Measurements from ENCODE around the gene R3HDML.
A peak's percentile ranks its signal among the peaks of the same experiment; 100 is the strongest.
"Not testable (repeated sequence)": the region's sequence is repeated elsewhere in the genome, so short reads cannot be mapped to it uniquely, and the experiment has no call there.

R3HDML gene

GRCh38 chr20:44336725-44337380, at the start of gene R3HDML:
TSS of gene R3HDML (plus strand) at chr20:44337043. CDS start at chr20:44337158, 115 bp downstream.
- no peak for DNase-seq (ENCODE audit: low spot score)

DNA sequence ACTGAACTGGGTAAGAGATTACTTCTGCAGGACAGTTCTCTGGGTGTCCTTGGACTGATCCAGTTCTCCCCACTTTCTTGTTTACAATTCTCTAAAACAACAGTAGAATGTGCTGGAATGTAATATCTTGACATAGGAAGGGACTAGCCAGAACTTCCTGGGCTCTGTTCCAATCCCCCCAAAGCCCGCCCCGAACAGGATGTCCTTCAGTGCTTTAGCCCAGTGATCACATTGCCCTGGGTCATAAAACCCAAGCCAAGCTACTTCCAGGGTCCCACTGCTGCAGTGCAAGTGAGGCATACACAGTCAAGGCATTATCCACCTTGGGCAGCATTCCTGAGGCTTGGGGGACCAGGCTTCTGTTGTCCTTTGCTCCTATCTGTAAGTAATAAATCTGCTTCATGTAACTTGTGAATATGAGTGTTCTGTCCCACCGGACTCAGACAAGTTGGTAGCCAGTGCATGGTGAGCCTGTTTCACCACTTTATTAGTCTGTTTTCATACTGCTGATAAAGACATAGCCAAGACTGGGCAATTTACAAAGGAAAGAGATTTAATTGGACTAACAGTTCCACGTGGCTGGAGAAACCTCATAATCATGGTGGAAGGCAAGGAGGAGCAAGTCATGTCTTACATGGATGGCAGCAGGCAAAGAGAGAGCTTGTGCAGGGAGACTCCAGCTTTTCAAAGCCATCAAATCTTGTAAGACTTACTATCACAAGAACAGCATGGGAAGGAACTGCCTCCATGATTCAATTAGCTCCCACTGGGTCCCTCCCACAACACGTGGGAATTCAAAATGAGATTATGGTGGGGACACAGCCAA, 49.4 kb upstream of the R3HDML start:
- DNase-seq (ENCODE audit: low spot score) = no peak

DNA sequence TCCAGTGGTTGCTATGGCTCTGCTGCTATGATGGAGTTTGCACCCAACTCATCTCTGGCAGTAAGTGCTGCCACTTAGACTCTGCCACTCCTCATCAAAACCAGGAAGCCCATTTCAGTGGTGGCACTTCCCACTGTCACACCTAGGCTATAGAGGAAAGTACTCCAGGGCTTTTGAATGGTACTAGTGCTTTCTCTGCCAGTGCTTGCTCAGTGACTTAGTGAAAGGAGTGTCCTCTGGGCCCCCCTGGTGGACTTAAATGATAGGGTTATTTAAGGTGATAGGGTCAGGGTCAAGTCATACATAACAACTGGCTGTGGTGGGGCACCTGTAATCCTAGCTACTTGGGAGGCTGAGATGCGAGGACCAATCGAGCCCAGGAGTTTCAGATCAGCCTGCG, 48.6 kb upstream of the R3HDML start:
- no peak for DNase-seq (ENCODE audit: low spot score)

- no peak for DNase-seq (ENCODE audit: low spot score)
These were observed 45.1 kb upstream of the R3HDML start for GRCh38 chr20:44291754-44292153.

- DNase-seq (ENCODE audit: low spot score) = no peak
These were observed 40.8 kb upstream of the R3HDML start for GRCh38 chr20:44296011-44296410.

- DNase-seq (ENCODE audit: low spot score) = no peak
These were observed 39.1 kb upstream of the R3HDML start for GRCh38 chr20:44297721-44298120.

GRCh38 chr20:44299011-44299535, 37.8 kb upstream of the R3HDML start:
- DNase-seq (ENCODE audit: low spot score) = not testable (repeated sequence)

GRCh38 chr20:44301285-44301684, 35.6 kb upstream of the R3HDML start:
- no peak for DNase-seq (ENCODE audit: low spot score)

- peak; percentile 10 for DNase-seq (ENCODE audit: low spot score)
These were observed 34.7 kb upstream of the R3HDML start for GRCh38 chr20:44302026-44302669.

- no peak for DNase-seq (ENCODE audit: low spot score)
These were observed 34.1 kb upstream of the R3HDML start for GRCh38 chr20:44302736-44303135.

DNA sequence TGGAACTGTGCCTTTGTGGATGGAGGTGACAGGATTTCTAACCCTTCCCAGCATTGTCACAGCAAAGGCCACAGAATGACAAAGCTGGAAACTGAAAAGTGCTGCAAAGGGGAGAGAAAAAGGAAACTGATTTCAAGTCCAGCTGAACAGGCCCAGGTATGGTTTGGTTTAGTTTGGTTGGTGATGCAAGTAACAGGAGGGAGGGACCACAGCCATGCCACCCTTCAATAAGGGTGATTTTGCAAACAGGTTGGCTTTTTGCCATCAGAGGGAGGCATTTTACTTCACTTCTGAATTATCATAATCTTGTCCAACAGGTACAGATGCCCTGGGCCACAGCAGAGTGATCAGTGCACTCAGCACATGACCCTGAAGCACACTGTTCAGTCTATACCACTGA, 32.5 kb upstream of the R3HDML start:
- DNase-seq (ENCODE audit: low spot score) = no peak

DNA sequence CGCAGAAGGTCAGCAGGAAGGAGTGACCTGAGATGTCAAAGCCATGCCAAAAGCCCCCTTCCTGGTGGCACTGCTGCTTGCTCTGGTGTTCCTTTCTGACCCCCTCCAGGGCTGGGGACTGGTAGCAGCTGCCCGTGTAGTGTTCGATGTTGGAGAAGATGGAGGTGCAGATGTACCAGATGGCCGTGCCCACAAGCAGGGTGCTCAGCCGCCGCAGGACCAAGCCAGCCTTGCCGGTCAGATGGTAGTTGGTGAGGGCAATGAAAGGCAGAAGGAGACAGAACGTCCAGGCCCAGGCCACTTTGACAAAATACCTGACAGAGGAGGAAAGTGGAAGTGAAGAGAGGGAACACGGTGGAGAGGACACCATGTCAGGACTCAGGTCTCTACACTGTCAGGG, 29.9 kb upstream of the R3HDML start:
- no peak for DNase-seq (ENCODE audit: low spot score)

DNA sequence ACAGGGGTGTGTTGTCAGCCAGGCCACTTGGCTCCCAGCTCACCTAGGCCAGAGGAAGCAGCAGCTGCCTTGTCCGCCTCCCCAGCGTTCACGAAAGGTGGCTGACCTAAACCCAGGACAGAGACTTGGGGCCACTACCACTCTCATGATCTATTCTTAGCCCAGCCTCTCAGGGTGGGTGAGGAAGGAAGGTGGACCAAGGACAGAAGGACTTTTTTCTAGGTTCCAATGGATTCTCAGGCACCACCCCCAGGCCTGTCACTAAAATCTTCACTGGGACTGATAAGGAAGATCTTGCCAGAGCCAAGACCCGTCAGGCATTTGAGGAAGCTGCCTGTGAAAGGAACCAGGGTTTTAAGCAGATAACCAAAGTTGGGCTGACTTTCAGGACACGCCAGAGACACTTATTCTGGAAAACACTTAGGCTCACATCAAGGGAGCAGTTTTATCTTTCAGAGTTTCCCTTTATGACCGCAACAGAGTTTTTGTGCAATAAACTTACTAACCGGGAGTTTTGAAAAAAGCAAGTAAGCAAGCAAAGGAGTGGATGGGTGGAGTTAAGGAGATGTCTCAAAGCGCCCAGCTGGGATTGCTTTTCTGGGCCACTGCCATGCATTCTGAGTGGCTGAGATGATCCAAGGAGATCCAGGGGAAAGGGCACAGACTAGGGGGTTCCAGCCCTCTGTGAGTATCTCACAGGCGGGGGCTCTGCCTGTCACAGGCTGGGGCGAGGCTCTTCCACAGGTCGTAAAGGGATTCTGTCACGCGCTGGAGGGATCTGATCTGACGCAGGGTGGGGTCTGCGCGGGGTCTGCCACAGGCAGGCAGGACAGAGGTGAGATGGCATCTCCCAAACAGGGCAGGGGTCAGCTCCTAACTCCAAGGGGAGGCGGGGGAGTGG, 26.8 kb upstream of the R3HDML start:
- peak; percentile 32 for DNase-seq (ENCODE audit: low spot score)

- DNase-seq (ENCODE audit: low spot score) = peak; percentile 98
These were observed 25.9 kb upstream of the R3HDML start, which contains the start of gene FITM2 for GRCh38 chr20:44310664-44311639. TSS of gene FITM2 (minus strand) at chr20:44311202. CDS start at chr20:44311148, 54 bp downstream.

DNA sequence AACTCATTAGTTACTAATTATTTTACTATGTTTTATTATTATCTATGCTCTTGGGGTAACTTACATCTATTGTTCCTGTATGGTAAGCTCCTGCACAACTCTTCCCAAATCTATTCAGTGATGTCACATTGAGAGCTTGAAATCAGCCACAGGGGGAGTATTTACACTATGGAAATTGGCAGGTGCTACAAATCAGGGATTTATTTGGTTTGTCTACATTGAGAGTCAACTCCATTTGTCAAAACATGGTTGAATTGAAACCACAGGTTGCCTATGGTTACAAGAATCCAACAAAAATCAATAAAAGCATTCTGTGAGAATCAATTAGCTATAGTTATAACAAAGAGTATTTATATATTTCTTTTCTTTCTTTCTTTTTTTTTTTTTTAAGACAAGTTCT, 22.0 kb upstream of the R3HDML start:
- no peak for DNase-seq (ENCODE audit: low spot score)

- DNase-seq (ENCODE audit: low spot score) = no peak
These were observed 16.9 kb upstream of the R3HDML start for GRCh38 chr20:44319839-44320422.

DNA sequence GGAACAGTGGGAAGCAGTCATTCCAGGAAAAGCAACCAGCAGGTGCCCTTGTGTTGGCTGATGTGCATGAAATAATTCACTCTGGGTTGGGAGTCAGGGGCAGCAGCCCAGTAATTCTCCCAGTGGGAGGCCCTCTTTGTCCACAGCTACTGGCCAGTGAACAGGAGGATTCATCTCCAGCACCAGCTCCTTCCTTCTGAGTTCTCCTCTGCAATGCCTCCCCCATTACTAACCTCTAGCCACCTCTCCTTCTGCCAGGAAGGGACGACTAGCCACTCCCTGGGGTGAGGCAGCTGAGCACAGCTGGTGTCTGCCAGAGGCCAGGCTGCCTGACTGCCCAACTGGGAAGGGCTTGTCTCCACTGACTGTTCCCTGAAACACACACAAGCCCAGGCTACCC, 12.5 kb upstream of the R3HDML start:
- DNase-seq (ENCODE audit: low spot score) = peak; percentile 19

GRCh38 chr20:44326391-44327159, 10.3 kb upstream of the R3HDML start:
- no peak for DNase-seq (ENCODE audit: low spot score)

GRCh38 chr20:44327748-44328147, 9.1 kb upstream of the R3HDML start:
- DNase-seq (ENCODE audit: low spot score) = not testable (repeated sequence)
